H9 (cell line): Measurements from ENCODE around the gene PAGE4. TPM values are rescaled to one million over a fixed set of nuclear protein-coding genes. Genes with fewer than 3 reads are reported as not detected.

Experiments used
- DNase-seq: peaks from one replicate; pipeline ENCODE4 v3.0.0-alpha.2; 2017
- H2AFZ ChIP-seq: one replicate; pipeline ENCODE4 v1.6.1; 2013; ENCODE audit warnings: mild to moderate bottlenecking, low read length, control low read depth, moderate library complexity
- H2AK5ac ChIP-seq: 2 replicates; pipeline ENCODE4 v1.6.1; 2013; ENCODE audit warnings: low read length, control low read depth, mixed read lengths; ENCODE audit not compliant: insufficient read length
- H2BK120ac ChIP-seq: one replicate; pipeline ENCODE4 v1.6.1; 2013; ENCODE audit warnings: low read depth, mild to moderate bottlenecking, low read length, control low read depth, inconsistent platforms; ENCODE audit not compliant: poor library complexity, severe bottlenecking
- H2BK12ac ChIP-seq: 2 replicates; pipeline ENCODE4 v1.6.1; 2013; ENCODE audit warnings: low read length, control low read depth, mixed read lengths, low read depth; ENCODE audit not compliant: insufficient read length
- H2BK15ac ChIP-seq: 2 replicates; pipeline ENCODE4 v1.6.1; 2013; ENCODE audit warnings: low read depth, low read length, control low read depth
- H2BK20ac ChIP-seq: one replicate; pipeline ENCODE4 v1.6.1; 2013; ENCODE audit warnings: low read depth, mild to moderate bottlenecking, low read length, control low read depth, inconsistent platforms; ENCODE audit not compliant: poor library complexity, severe bottlenecking
- H2BK5ac ChIP-seq: 2 replicates; pipeline ENCODE4 v1.6.1; 2013; ENCODE audit warnings: low read length, control low read depth, mixed read lengths; ENCODE audit not compliant: insufficient read length
- H3K14ac ChIP-seq: 2 replicates; pipeline ENCODE4 v1.6.1; 2013; ENCODE audit warnings: low read length, control low read depth; ENCODE audit not compliant: insufficient read depth
- H3K18ac ChIP-seq: 2 replicates; pipeline ENCODE4 v1.6.1; 2013; ENCODE audit warnings: low read depth, mild to moderate bottlenecking, mixed read lengths, low read length, control low read depth; ENCODE audit not compliant: insufficient read length
- H3K23ac ChIP-seq: 2 replicates; pipeline ENCODE4 v1.6.1; 2013; ENCODE audit warnings: low read length, control low read depth, mixed read lengths, low read depth; ENCODE audit not compliant: insufficient read length
- H3K23me2 ChIP-seq: 2 replicates; pipeline ENCODE4 v1.6.1; 2013; ENCODE audit warnings: low read depth, mild to moderate bottlenecking, mixed read lengths, low read length, control low read depth; ENCODE audit not compliant: insufficient read length, poor library complexity, severe bottlenecking
- H3K27ac ChIP-seq: 2 replicates; pipeline ENCODE4 v1.5.1; 2013; ENCODE audit warnings: low read length, control low read depth, mixed read lengths, low read depth; ENCODE audit not compliant: insufficient read length
- H3K27me3 ChIP-seq: 2 replicates; pipeline ENCODE4 v1.6.1; 2013; ENCODE audit warnings: low read length, control low read depth, inconsistent platforms; ENCODE audit not compliant: insufficient read depth
- H3K4ac ChIP-seq: 2 replicates; pipeline ENCODE4 v1.6.1; 2013; ENCODE audit warnings: low read depth, mild to moderate bottlenecking, control low read depth, inconsistent platforms, low read length, moderate library complexity
- H3K4me1 ChIP-seq: 2 replicates; pipeline ENCODE4 v1.6.1; 2013; ENCODE audit warnings: low read length, control low read depth, inconsistent platforms; ENCODE audit not compliant: insufficient read depth
- H3K4me2 ChIP-seq: 2 replicates; pipeline ENCODE4 v1.6.1; 2013; ENCODE audit warnings: low read length, control low read depth, mixed read lengths; ENCODE audit not compliant: insufficient read length, insufficient read depth
- H3K56ac ChIP-seq: 2 replicates; pipeline ENCODE4 v1.6.1; 2013; ENCODE audit warnings: low read depth, mild to moderate bottlenecking, mixed read lengths, low read length, control low read depth; ENCODE audit not compliant: insufficient read length
- H3K79me1 ChIP-seq: 2 replicates; pipeline ENCODE4 v1.6.1; 2013; ENCODE audit warnings: low read depth, mild to moderate bottlenecking, moderate library complexity, low read length, control low read depth, inconsistent platforms; ENCODE audit not compliant: insufficient read depth, poor library complexity, severe bottlenecking
- H3K79me2 ChIP-seq: 2 replicates; pipeline ENCODE4 v1.6.1; 2013; ENCODE audit warnings: low read length, control low read depth, inconsistent platforms; ENCODE audit not compliant: insufficient read depth
- H3K9ac ChIP-seq: 2 replicates; pipeline ENCODE4 v1.6.1; 2013; ENCODE audit warnings: low read length, control low read depth, mixed read lengths; ENCODE audit not compliant: insufficient read length; ENCODE audit errors: extremely low read depth
- H3K9me3 ChIP-seq: one replicate; pipeline ENCODE4 v1.6.1; 2013; ENCODE audit warnings: low read depth, low read length, inconsistent platforms; ENCODE audit not compliant: control insufficient read depth
- H3T11ph ChIP-seq: one replicate; pipeline ENCODE4 v1.6.1; 2013; ENCODE audit warnings: mild to moderate bottlenecking, low read length, control low read depth, inconsistent platforms
- H4K20me1 ChIP-seq: one replicate; pipeline ENCODE4 v1.6.1; 2013; ENCODE audit not compliant: control insufficient read depth, insufficient read length, insufficient read depth
- H4K5ac ChIP-seq: 2 replicates; pipeline ENCODE4 v1.6.1; 2013; ENCODE audit warnings: low read depth, mild to moderate bottlenecking, mixed read lengths, low read length, control low read depth; ENCODE audit not compliant: insufficient read length
- H4K8ac ChIP-seq: replicated peaks from 2 replicates; pipeline ENCODE4 v1.6.1; 2013; ENCODE audit warnings: low read length, control low read depth, mixed read lengths, low read depth; ENCODE audit not compliant: insufficient read length
- H4K91ac ChIP-seq: 2 replicates; pipeline ENCODE4 v1.6.1; 2013; ENCODE audit warnings: low read depth, mild to moderate bottlenecking, moderate library complexity, mixed read lengths, low read length, control low read depth; ENCODE audit not compliant: insufficient read length
- H3K27ac Mint-ChIP-seq, 3 experiments: 2 replicates in 2 of 3; 3 replicates in 1 of 3; pipeline ENCODE4 v1.8.0; 2020 to 2021; ENCODE audit warnings: mixed read lengths in 3 of 3, mild to moderate bottlenecking in 1 of 3, moderate library complexity in 1 of 3
- H3K27me3 Mint-ChIP-seq: 2 replicates; pipeline ENCODE4 v1.8.0; 2021; ENCODE audit warnings: low read depth, mild to moderate bottlenecking, moderate library complexity, mixed read lengths
- H3K36me3 Mint-ChIP-seq, 3 experiments: 2 replicates in 2 of 3; 3 replicates in 1 of 3; pipeline ENCODE4 v1.8.0; 2020 to 2021; ENCODE audit warnings: low read depth in 3 of 3, mixed read lengths in 3 of 3; ENCODE audit not compliant: insufficient read depth in 1 of 3
- H3K4me1 Mint-ChIP-seq, 2 experiments: 2 replicates each; pipeline ENCODE4 v1.8.0; 2020; ENCODE audit warnings: mixed read lengths in 2 of 2
- H3K4me3 Mint-ChIP-seq, 2 experiments: 2 replicates in 1 of 2; 3 replicates in 1 of 2; pipeline ENCODE4 v1.8.0; 2020 to 2021; ENCODE audit warnings: mild to moderate bottlenecking in 2 of 2, mixed read lengths in 2 of 2, moderate library complexity in 1 of 2
- H3K9me3 Mint-ChIP-seq, 2 experiments: 2 replicates in 1 of 2; 3 replicates in 1 of 2; pipeline ENCODE4 v1.8.0; 2020; ENCODE audit warnings: mild to moderate bottlenecking in 2 of 2, mixed read lengths in 2 of 2, moderate library complexity in 1 of 2
- WGBS: extraction: QIAGEN DNeasy Blood & Tissue Kit; methylation state at CpG from one replicate; pipeline ENCODE4 v1.1.7; 2013; ENCODE audit warnings: missing lambda C conversion rate, low lambda C conversion rate, mixed read lengths; ENCODE audit not compliant: insufficient read length; ENCODE audit errors: extremely low coverage; 5-methylcytosine and 5-hydroxymethylcytosine counted together
- total RNA-seq: library from RNA; stranded (reverse); gene quantifications from 2 replicates; pipeline ENCODE4 v1.2.1, GENCODE V29; 2021
- TF ChIP-seq, protein P1 (sequence below): fragments of 200-600 bp; sonication (generic); conservative IDR thresholded peaks from 3 replicates; pipeline ENCODE4 v1.8.0; 2021; ENCODE audit warnings: antibody characterized with exemption, mild to moderate bottlenecking

Gene PAGE4
- total RNA-seq, 1 experiment from 2014 or later = 0.57 TPM

DNA sequence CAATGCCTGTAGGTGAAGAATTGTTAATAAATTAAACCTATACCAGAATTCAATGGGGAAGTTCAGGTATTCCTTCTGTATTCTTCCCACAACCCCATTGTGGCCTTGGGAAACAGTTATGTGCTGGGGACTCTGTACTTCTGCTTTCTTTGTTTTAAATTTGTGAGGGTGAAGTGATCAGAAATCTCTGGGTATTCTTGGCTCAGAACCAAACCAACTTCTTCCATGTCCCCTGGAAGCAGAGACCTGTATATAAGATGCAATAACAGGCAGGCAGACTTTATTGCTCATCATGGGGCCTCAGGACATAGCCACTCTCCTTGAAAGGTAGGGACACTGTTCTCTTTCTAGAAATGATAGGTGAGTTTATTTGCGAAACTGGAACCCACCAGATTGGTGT is 30.4 kb downstream of the PAGE4 start:
- H3K9ac ChIP-seq = no peak overlapping the region
- H3K27ac ChIP-seq = no peak overlapping the region
- no peaks in the 10 kb centered on the region for H3K23me2 ChIP-seq
- TF ChIP-seq, protein P1, sequence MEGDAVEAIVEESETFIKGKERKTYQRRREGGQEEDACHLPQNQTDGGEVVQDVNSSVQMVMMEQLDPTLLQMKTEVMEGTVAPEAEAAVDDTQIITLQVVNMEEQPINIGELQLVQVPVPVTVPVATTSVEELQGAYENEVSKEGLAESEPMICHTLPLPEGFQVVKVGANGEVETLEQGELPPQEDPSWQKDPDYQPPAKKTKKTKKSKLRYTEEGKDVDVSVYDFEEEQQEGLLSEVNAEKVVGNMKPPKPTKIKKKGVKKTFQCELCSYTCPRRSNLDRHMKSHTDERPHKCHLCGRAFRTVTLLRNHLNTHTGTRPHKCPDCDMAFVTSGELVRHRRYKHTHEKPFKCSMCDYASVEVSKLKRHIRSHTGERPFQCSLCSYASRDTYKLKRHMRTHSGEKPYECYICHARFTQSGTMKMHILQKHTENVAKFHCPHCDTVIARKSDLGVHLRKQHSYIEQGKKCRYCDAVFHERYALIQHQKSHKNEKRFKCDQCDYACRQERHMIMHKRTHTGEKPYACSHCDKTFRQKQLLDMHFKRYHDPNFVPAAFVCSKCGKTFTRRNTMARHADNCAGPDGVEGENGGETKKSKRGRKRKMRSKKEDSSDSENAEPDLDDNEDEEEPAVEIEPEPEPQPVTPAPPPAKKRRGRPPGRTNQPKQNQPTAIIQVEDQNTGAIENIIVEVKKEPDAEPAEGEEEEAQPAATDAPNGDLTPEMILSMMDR = no peak
- H2AK5ac ChIP-seq = no peak overlapping the region
- Mint-ChIP-seq H3K36me3 (no peaks in the 10 kb centered on the region), H3K9me3 (peaks cover 40 to 50% of the 10 kb centered on the region in 2 experiments), H3K27me3 (no peaks in the 10 kb centered on the region; the same call in none of the 2 replicates), H3K4me1 (no peaks in the 10 kb centered on the region), H3K27ac (no peak overlapping the region), H3K4me3 (no peak overlapping the region)
- no peak overlapping the region for H2BK120ac ChIP-seq
- no peak overlapping the region for H3T11ph ChIP-seq
- no peak overlapping the region for H2BK12ac ChIP-seq
- no peak overlapping the region for H3K23ac ChIP-seq
- H3K18ac ChIP-seq = no peak overlapping the region
- no peaks in the 10 kb centered on the region for H3K79me2 ChIP-seq
- no peak overlapping the region for H2BK20ac ChIP-seq
- H3K56ac ChIP-seq = no peak overlapping the region
- WGBS = no CpG with 5 or more reads among the region's 1 CpG
- no peak overlapping the region for H4K5ac ChIP-seq
- H2BK5ac ChIP-seq = no peak overlapping the region
- no peak overlapping the region for H4K91ac ChIP-seq
- no peaks in the 10 kb centered on the region for H3K27me3 ChIP-seq
- H3K9me3 ChIP-seq = peaks cover 34% of the 10 kb centered on the region
- H3K79me1 ChIP-seq = no peaks in the 10 kb centered on the region
- H2BK15ac ChIP-seq = no peak overlapping the region
- H2AFZ ChIP-seq = no peak overlapping the region
- no peaks in the 10 kb centered on the region for H4K20me1 ChIP-seq
- H4K8ac ChIP-seq = no peak overlapping the region
- H3K14ac ChIP-seq = no peak overlapping the region
- H3K4me1 ChIP-seq = no peaks in the 10 kb centered on the region
- H3K4ac ChIP-seq = no peak overlapping the region
- no peak for DNase-seq
- no peak overlapping the region for H3K4me2 ChIP-seq
